SH-SY5Y (cell line): Measurements from ENCODE around the gene RNF138.

Experiments
- GATA2 ChIP-seq: IDR thresholded peaks from 2 replicates; pipeline ENCODE4 v1.6.1; 2011; ENCODE audit warnings: mild to moderate bottlenecking, low read depth, low read length
- GATA3 ChIP-seq: IDR thresholded peaks from 2 replicates; pipeline ENCODE4 v1.6.1; 2011; ENCODE audit warnings: low read depth, mild to moderate bottlenecking, low read length, moderate library complexity

DNA sequence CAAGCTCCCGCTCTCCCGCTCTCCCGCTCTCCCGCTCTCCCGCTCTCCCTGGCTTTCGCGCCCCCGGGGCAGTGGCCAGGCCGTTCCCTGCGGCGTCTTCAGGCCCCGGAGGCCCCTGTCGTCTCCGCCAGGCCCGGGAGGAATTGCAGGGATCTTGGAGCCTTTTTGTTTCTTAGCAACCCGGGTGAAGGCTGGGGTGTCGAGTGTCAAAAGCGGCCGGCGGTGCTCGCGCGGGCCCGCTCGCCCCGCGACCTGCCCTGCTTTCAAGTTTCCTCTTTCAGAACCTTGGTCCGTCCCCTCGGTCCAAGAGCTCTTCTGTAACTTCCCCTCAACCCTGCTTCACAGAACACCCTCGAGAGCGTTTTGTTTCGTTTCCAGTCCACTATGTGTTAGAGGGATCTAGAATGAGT, 1.4 kb downstream of the RNF138 start:
- TF ChIP-seq GATA2 = no peak
- TF ChIP-seq GATA3 = no peak
